Lung microvascular endothelial cell (primary cell): ENCODE results near the gene CKAP2L. TPM values are rescaled to one million over a fixed set of nuclear protein-coding genes. Genes with fewer than 3 reads are reported as not detected.

ENCODE experiments used
- total RNA-seq: library from RNA; depleted of rRNA; stranded (reverse); fragments of >200 nt; gene quantifications from 2 replicates; pipeline ENCODE4 v1.2.1, GENCODE V29; 2014

The CKAP2L gene
- total RNA-seq, 1 donor from 2014 or later = 0.60 TPM

Other genes with a start within 250 kb of the CKAP2L start
- 12.0 and 16.3 TPM in 2 replicates for gene POLR1B, start 222.1 kb downstream of the CKAP2L start, total RNA-seq
- gene CHCHD5, start 180.0 kb downstream of the CKAP2L start, total RNA-seq = 5.7 and 8.3 TPM in 2 replicates
- 12.9 and 20.0 TPM in 2 replicates for gene SLC20A1, start 118.7 kb downstream of the CKAP2L start, total RNA-seq
- gene NT5DC4, start 43.6 kb downstream of the CKAP2L start, total RNA-seq = not detected in 2 replicates
- gene IL1A, start 19.9 kb upstream of the CKAP2L start, total RNA-seq = under 0.01 TPM in 1 of 2 replicates, not detected in the other
- gene IL1B, start 72.2 kb upstream of the CKAP2L start, total RNA-seq = 0.22 TPM in 1 of 2 replicates, not detected in the other
- not detected in 2 replicates for gene IL37, start 146.6 kb upstream of the CKAP2L start, total RNA-seq
- not detected in 2 replicates for gene IL36G, start 213.4 kb upstream of the CKAP2L start, total RNA-seq
- not detected in 2 replicates for gene IL36A, start 240.8 kb upstream of the CKAP2L start, total RNA-seq